OCI-LY7 (cell line): Measurements from ENCODE around the gene CHN2.

ENCODE experiments used
- CTCF ChIP-seq: fragments of 200-600 bp; sonication (generic); conservative IDR thresholded peaks from 2 replicates; pipeline ENCODE4 v1.5.1; 2014; ENCODE audit warnings: mild to moderate bottlenecking, antibody characterized with exemption, low read length, moderate library complexity, mixed read lengths
- EZH2phosphoT487 ChIP-seq: fragments of 200-600 bp; sonication (generic); IDR thresholded peaks from 2 replicates; pipeline ENCODE4 v1.6.1; 2018; ENCODE audit warnings: low read depth, borderline replicate concordance, mild to moderate bottlenecking, mixed run types, antibody characterized with exemption, low read length, moderate library complexity, mixed read lengths

GRCh38 chr7:29208410-29209250 lies 14.1 kb downstream of the CHN2 start:
- TF ChIP-seq CTCF (no peak), EZH2phosphoT487 (no peak)
